Uterus (tissue), 2 donors: ENCODE results near the gene AFG1L.

Experiments used
- POLR2A ChIP-seq, 2 donors: fragments of 450-650 bp; IDR thresholded peaks; one replicate each; pipeline ENCODE4 v1.6.1; 2016; ENCODE audit warnings: antibody characterized with exemption in 2 of 2, mild to moderate bottlenecking in 1 of 2, moderate library complexity in 1 of 2
- TF ChIP-seq, protein P1 (sequence below), 4 experiments: fragments of 200-600 bp in 2 of 4; fragments of 450-650 bp in 2 of 4; sonication (generic) in 2 of 4; IDR thresholded peaks; one replicate each; pipeline ENCODE4 v1.5.1; 2016 to 2019; ENCODE audit warnings: antibody characterized with exemption in 4 of 4, mild to moderate bottlenecking in 2 of 4, moderate library complexity in 1 of 4

DNA sequence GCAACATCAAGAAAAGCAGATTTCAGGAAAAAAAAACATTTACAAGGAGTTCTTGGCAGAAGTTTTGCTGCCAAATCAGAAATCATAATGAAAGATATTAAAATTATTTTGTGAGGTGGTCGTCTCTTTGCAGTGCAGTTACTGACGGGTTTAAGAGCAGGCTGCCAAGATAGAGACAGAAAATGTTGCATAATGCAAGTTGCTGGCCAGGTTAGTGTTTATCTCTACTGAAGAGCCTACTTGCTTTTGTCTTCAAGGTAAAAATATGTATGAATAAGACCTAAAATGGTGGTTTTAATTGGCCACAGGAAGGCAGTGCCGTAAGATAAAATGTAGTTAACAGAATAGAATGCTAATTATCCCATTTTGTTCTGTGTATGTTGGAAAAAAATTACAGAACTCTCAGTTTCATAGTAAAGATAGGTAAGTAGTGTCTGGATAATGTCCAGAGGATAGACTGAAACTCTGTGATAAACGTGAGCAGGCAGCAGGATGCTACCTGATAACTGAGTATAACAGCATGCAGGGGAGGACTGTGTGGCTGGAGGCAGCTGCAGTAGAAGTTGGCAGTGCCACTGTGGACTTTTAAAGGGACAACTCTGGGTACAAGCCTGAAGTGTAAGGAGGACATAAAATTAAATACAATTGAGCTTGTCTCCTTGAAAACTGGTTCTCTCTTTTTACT lies 279.7 kb downstream of the AFG1L start:
- TF ChIP-seq, protein P1, sequence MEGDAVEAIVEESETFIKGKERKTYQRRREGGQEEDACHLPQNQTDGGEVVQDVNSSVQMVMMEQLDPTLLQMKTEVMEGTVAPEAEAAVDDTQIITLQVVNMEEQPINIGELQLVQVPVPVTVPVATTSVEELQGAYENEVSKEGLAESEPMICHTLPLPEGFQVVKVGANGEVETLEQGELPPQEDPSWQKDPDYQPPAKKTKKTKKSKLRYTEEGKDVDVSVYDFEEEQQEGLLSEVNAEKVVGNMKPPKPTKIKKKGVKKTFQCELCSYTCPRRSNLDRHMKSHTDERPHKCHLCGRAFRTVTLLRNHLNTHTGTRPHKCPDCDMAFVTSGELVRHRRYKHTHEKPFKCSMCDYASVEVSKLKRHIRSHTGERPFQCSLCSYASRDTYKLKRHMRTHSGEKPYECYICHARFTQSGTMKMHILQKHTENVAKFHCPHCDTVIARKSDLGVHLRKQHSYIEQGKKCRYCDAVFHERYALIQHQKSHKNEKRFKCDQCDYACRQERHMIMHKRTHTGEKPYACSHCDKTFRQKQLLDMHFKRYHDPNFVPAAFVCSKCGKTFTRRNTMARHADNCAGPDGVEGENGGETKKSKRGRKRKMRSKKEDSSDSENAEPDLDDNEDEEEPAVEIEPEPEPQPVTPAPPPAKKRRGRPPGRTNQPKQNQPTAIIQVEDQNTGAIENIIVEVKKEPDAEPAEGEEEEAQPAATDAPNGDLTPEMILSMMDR (IDR thresholded peaks at IDR 0.05), result no peak
- TF ChIP-seq POLR2A (IDR thresholded peaks at IDR 0.05), result no peak
